B cell (primary cell): ENCODE measurements around the gene ATP10A. TPM values are rescaled to one million over a fixed set of nuclear protein-coding genes. Genes with fewer than 3 reads are reported as not detected.

ENCODE experiments used
- ATAC-seq: fragments of 200-7000 bp; cut with Tn5 transposase; one replicate; pipeline ENCODE4 v1.10.0; 2021; ENCODE audit warnings: low read depth, mild to moderate bottlenecking, moderate number of reproducible peaks, moderate library complexity
- CTCF ChIA-PET: fragments of 350-600 bp; sonication (Branson Sonifier 250); formaldehyde crosslinking; loops from one replicate; lab custom pipeline; 2021; ENCODE audit warnings: antibody characterized with exemption, inconsistent platforms; lab: Charles Lee
- POLR2A ChIA-PET: fragments of 350-600 bp; sonication (Branson Sonifier 250); formaldehyde crosslinking; loops from one replicate; lab custom pipeline; 2021; ENCODE audit warnings: antibody characterized with exemption; lab: Charles Lee
- DNase-seq: peaks from one replicate; pipeline ENCODE4 v3.0.0; 2013
- H2AFZ ChIP-seq: 2 replicates; pipeline ENCODE4 v1.6.1; 2012; ENCODE audit warnings: mild to moderate bottlenecking, low read depth, low read length; ENCODE audit not compliant: insufficient read depth, poor library complexity, severe bottlenecking
- H3K27ac ChIP-seq, 2 donors: 1 replicate in 1 of 2; 2 replicates in 1 of 2; pipeline ENCODE4 v1.5.1; 2012 to 2013; ENCODE audit warnings: low read length in 2 of 2, mild to moderate bottlenecking in 2 of 2, moderate library complexity in 1 of 2
- H3K27me3 ChIP-seq, 4 experiments: fragments of 200-600 bp in 1 of 4; sonication (generic) in 1 of 4; replicated peaks in 1 of 4; 1 replicate in 2 of 4; 2 replicates in 2 of 4; pipeline versions ENCODE4 v1.6.1 to v1.7.0; 2013 to 2016; ENCODE audit warnings: low read length in 3 of 4, mild to moderate bottlenecking in 2 of 4, mixed read lengths in 1 of 4, moderate library complexity in 1 of 4; ENCODE audit not compliant: insufficient read depth in 4 of 4, control insufficient read depth in 3 of 4; ENCODE audit errors: control extremely low read depth in 1 of 4
- H3K36me3 ChIP-seq, 2 experiments: replicated peaks in 1 of 2; 1 replicate in 1 of 2; 2 replicates in 1 of 2; pipeline versions ENCODE4 v1.6.1 to v1.7.1; 2013; ENCODE audit warnings: low read length in 1 of 2; ENCODE audit not compliant: insufficient read depth in 2 of 2, control insufficient read depth in 1 of 2; ENCODE audit errors: control extremely low read depth in 1 of 2, extremely low read depth in 1 of 2
- H3K4me1 ChIP-seq, 2 donors: fragments of 200-600 bp in 1 of 2; sonication (generic) in 1 of 2; 1 replicate in 1 of 2; 2 replicates in 1 of 2; pipeline versions ENCODE4 v1.5.1 to v1.6.1; 2013 to 2017; ENCODE audit warnings: low read length in 2 of 2; ENCODE audit not compliant: control insufficient read depth in 2 of 2, insufficient read depth in 2 of 2
- H3K4me2 ChIP-seq: replicated peaks from 2 replicates; pipeline ENCODE3; 2012; ENCODE audit warnings: mild to moderate bottlenecking, low read depth, low read length; ENCODE audit not compliant: poor library complexity, severe bottlenecking
- H3K4me3 ChIP-seq, 5 experiments: fragments of 200-600 bp in 1 of 5; sonication (generic) in 1 of 5; 1 replicate in 3 of 5; 2 replicates in 2 of 5; pipeline versions ENCODE4 v1.5.1 to v1.7.0; 2011 to 2016; ENCODE audit warnings: low read length in 4 of 5, mild to moderate bottlenecking in 4 of 5, low read depth in 2 of 5, control low read depth in 1 of 5, moderate library complexity in 1 of 5; ENCODE audit not compliant: insufficient read depth in 1 of 5; ENCODE audit errors: control extremely low read depth in 1 of 5, extremely low read depth in 1 of 5
- H3K79me2 ChIP-seq: fragments of 200-600 bp; sonication (generic); one replicate; pipeline ENCODE4 v1.6.0; 2016; ENCODE audit warnings: low read length; ENCODE audit not compliant: control insufficient read depth, insufficient read depth
- H3K9ac ChIP-seq: fragments of 200-600 bp; sonication (generic); 2 replicates; pipeline ENCODE4 v1.6.1; 2017; ENCODE audit warnings: mild to moderate bottlenecking, low read length, moderate library complexity
- H3K9me3 ChIP-seq, 3 donors: one replicate each; pipeline versions ENCODE4 v1.6.1 to v1.7.1; 2013; ENCODE audit warnings: low read length in 2 of 3; ENCODE audit not compliant: control insufficient read depth in 2 of 3, insufficient read depth in 1 of 3; ENCODE audit errors: control extremely low read depth in 1 of 3
- H4K20me1 ChIP-seq: 2 replicates; pipeline ENCODE4 v1.6.0; 2012; ENCODE audit warnings: mild to moderate bottlenecking, low read length; ENCODE audit not compliant: insufficient read depth, control insufficient read depth, poor library complexity, severe bottlenecking
- H3K27ac Mint-ChIP-seq: one replicate; pipeline ENCODE4 v1.8.0; 2021; ENCODE audit warnings: mixed read lengths
- H3K27me3 Mint-ChIP-seq: one replicate; pipeline ENCODE4 v1.8.0; 2021; ENCODE audit warnings: mixed read lengths
- H3K4me1 Mint-ChIP-seq: one replicate; pipeline ENCODE4 v1.8.0; 2021; ENCODE audit warnings: mixed read lengths
- H3K4me3 Mint-ChIP-seq: one replicate; pipeline ENCODE4 v1.8.0; 2021; ENCODE audit warnings: mixed read lengths
- H3K9me3 Mint-ChIP-seq: one replicate; pipeline ENCODE4 v1.8.0; 2022; ENCODE audit warnings: mixed read lengths; ENCODE audit not compliant: insufficient read depth
- EZH2 ChIP-seq: IDR thresholded peaks from 2 replicates; pipeline ENCODE4 v1.6.1; 2012; ENCODE audit warnings: borderline replicate concordance, low read depth, mild to moderate bottlenecking, moderate library complexity, low read length; ENCODE audit not compliant: insufficient read depth, poor library complexity, severe bottlenecking
- WGBS: methylation state at CpG from one replicate; pipeline ENCODE4 v1.1.5; 2013; ENCODE audit warnings: missing lambda C conversion rate; ENCODE audit not compliant: insufficient coverage; 5-methylcytosine and 5-hydroxymethylcytosine counted together
- intact Hi-C: fragments of 100-400 bp; cut with micrococcal nuclease; formaldehyde crosslinking; loops from one replicate; pipeline ENCODE4 v1.10.0; 2022
- polyA plus RNA-seq: library from polyadenylated mRNA; depleted of rRNA; stranded (reverse); fragments of >200 nt; gene quantifications from 2 replicates; pipeline ENCODE4 v1.2.3, GENCODE V29; 2012
- total RNA-seq, 2 donors: library from RNA; stranded (reverse); fragments of 120-200 nt in 1 of 2; gene quantifications; 1 replicate in 1 of 2; 2 replicates in 1 of 2; pipeline versions ENCODE4 v1.2.3 to v1.2.4, GENCODE V29; 2013 to 2022
- TF ChIP-seq, protein P1 (sequence below): fragments of 200-600 bp; IDR thresholded peaks from one replicate; pipeline ENCODE4 v1.8.0; 2022; ENCODE audit warnings: antibody characterized with exemption, mild to moderate bottlenecking

The ATP10A gene
- total and polyA plus RNA-seq, 2 donors (not counting 1 experiment from before 2014, with no cell fraction given) = 0.21 to 0.22 TPM

DNA sequence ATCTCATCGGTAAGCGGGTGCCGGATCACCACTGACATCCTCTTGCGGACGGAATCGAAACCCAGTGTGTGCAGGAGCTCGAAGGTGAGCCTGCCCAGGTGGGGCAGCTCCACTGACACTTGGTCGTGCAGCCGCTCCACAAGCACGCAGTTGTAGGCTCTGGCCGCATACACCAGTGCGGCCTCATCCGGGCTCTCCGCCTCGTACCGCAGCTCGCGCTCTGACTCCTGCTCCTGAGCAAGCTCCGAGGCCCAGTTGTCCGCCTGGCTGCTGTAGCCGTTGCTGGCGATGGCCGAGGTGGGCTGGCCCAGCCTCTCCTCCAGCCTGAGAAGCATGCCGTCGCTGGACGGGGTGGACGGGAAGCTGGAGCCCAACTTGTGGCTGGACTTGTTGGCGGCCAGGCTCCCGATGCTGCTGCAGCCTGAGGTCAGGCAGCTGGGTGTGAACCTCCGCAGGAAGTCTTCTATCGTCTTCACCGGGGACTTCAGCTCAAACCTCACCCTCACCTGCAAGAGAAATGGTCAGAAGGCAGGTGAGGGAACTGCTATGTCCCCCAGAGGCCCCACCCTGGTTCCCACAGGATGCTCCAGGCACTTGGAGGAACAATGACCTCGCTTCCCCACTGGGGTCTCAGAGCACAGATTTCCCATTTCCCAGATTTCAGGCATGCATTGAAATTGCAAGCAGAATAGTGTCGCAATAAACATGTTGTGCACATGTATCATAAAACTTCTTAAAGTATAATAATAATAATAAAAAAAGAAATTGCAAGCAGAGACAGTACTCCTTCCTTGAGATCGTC lies 149.2 kb downstream of the ATP10A start:
- Mint-ChIP-seq H3K4me3 (no peak overlapping the region), H3K27me3 (peaks cover 3% of the 10 kb centered on the region), H3K9me3 (no peaks in the 10 kb centered on the region), H3K27ac (no peak overlapping the region), H3K4me1 (peaks cover 10% of the 10 kb centered on the region)
- TF ChIP-seq, protein P1, sequence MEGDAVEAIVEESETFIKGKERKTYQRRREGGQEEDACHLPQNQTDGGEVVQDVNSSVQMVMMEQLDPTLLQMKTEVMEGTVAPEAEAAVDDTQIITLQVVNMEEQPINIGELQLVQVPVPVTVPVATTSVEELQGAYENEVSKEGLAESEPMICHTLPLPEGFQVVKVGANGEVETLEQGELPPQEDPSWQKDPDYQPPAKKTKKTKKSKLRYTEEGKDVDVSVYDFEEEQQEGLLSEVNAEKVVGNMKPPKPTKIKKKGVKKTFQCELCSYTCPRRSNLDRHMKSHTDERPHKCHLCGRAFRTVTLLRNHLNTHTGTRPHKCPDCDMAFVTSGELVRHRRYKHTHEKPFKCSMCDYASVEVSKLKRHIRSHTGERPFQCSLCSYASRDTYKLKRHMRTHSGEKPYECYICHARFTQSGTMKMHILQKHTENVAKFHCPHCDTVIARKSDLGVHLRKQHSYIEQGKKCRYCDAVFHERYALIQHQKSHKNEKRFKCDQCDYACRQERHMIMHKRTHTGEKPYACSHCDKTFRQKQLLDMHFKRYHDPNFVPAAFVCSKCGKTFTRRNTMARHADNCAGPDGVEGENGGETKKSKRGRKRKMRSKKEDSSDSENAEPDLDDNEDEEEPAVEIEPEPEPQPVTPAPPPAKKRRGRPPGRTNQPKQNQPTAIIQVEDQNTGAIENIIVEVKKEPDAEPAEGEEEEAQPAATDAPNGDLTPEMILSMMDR = no peak
- TF ChIP-seq EZH2 = no peak
- ChIA-PET CTCF (no interaction called here), POLR2A (no interaction called here)
- 96% methylated on average over 31 of the region's 35 CpGs for WGBS
- ATAC-seq = no peak
- Histone ChIP-seq H3K27me3 (peaks cover 0 to 13% (median 0%) of the 10 kb centered on the region in 4 experiments), H3K27ac (no peak overlapping the region), H3K9me3 (peaks cover 0 to 3% (median 0%) of the 10 kb centered on the region in 3 donors), H4K20me1 (no peaks in the 10 kb centered on the region), H3K36me3 (no peaks in the 10 kb centered on the region), H3K9ac (no peak overlapping the region), H3K4me1 (peaks cover 9 to 10% of the 10 kb centered on the region in 2 donors), H2AFZ (no peak overlapping the region), H3K79me2 (no peaks in the 10 kb centered on the region), H3K4me3 (no peak overlapping the region), H3K4me2 (no peak overlapping the region)
- DNase-seq = no peak
- intact Hi-C loops = no loop called here

DNA sequence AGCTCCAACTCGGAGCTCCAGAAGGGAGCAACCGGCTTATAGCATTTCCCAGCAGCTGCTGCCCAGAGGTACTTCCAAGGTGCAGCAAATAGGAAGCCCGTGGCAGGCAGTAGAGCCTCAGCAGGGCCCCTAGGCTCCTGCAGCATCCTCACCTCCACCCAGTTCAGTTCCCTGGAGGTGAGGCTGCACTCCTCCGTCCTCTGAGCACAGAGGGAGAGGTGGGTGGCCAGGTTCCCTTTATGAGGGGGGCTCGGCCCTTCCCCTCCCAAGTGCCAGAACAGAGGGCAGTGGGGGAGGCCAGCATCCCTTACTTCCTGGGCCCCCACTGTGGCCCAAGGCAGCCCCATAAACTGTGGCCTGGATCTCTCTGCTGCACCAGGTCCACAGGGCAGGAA lies 150.2 kb downstream of the ATP10A start:
- ATAC-seq = no peak
- Histone ChIP-seq H3K27me3 (peaks cover 0 to 6% (median 0%) of the 10 kb centered on the region in 4 experiments), H3K4me2 (no peak overlapping the region), H3K4me1 (peaks cover 7 to 8% of the 10 kb centered on the region in 2 donors), H3K27ac (no peak overlapping the region), H3K36me3 (no peaks in the 10 kb centered on the region), H3K9me3 (peaks cover 0 to 3% (median 0%) of the 10 kb centered on the region in 3 donors), H2AFZ (no peak overlapping the region), H3K4me3 (no peak overlapping the region), H4K20me1 (no peaks in the 10 kb centered on the region), H3K9ac (no peak overlapping the region), H3K79me2 (no peaks in the 10 kb centered on the region)
- intact Hi-C loops = no loop called here
- Mint-ChIP-seq H3K27me3 (peaks cover 3% of the 10 kb centered on the region), H3K9me3 (no peaks in the 10 kb centered on the region), H3K27ac (no peak overlapping the region), H3K4me1 (peaks cover 8% of the 10 kb centered on the region), H3K4me3 (no peak overlapping the region)
- CTCF ChIA-PET = interaction anchor here (0.6 kb wide), 1 partner anchor 164 kb away, joined by 3 read pairs; no protein-coding TSS in a partner anchor
- POLR2A ChIA-PET = no interaction called here
- no peak for DNase-seq
- TF ChIP-seq, protein P1 = no peak
- 88% methylated on average over 5 of the region's 5 CpGs for WGBS
